ENCODE measurements around the gene PTK6. TPM values are rescaled to one million over a fixed set of nuclear protein-coding genes. Genes with fewer than 3 reads are reported as not detected.
A peak's percentile ranks its signal among the peaks of the same experiment; 100 is the strongest.

Gene PTK6
- total and polyA plus RNA-seq, 2 of the 13 experiments (the other 11 are each of a cell fraction or from before 2014, with no cell fraction given): 0.08 TPM; not detected in 1

GRCh38 chr20:63537525-63538203 is 488 bp upstream of the PTK6 start (continued):
- TF ChIP-seq PAXIP1 (CRISPR knock-in tag; conservative IDR thresholded peaks at IDR 0.05) (peak; percentile 67), MIER2 (CRISPR knock-in tag; IDR thresholded peaks at IDR 0.05) (peak; percentile 82), ARHGAP35 (CRISPR knock-in tag; IDR thresholded peaks at IDR 0.05; ENCODE audit: borderline replicate concordance) (peak; percentile 83; the same call in 1 of the 2 replicates), ARNTL (CRISPR knock-in tag; IDR thresholded peaks at IDR 0.05) (peak; percentile 64; the same call in 1 of the 2 replicates), TBL1XR1 (IDR thresholded peaks at IDR 0.05; ENCODE audit: borderline replicate concordance, low read length, partially characterized antibody) (peak; percentile 36), SMC3 (IDR thresholded peaks at IDR 0.05; ENCODE audit: low read length) (peak; percentile 74; the same call in 1 of the 2 replicates), TBX3 (IDR thresholded peaks at IDR 0.05; ENCODE audit: borderline replicate concordance) (peak; percentile 21; the same call in 1 of the 2 replicates), LCORL (IDR thresholded peaks at IDR 0.05) (peak; percentile 40; the same call in 1 of the 2 replicates), LCORL (CRISPR knock-in tag; IDR thresholded peaks at IDR 0.05) (peak; percentile 98), TERF1 (CRISPR knock-in tag; IDR thresholded peaks at IDR 0.05) (peak; percentile 45; the same call in 1 of the 2 replicates), SOX13 (IDR thresholded peaks at IDR 0.05) (no peak), SOX13 (CRISPR knock-in tag; conservative IDR thresholded peaks at IDR 0.05 in 1 of 2, IDR thresholded peaks at IDR 0.05 in 1 of 2) (peak in 1 of 2 experiments; percentile 50; a peak in 2 of 4 replicates), ATF7 (IDR thresholded peaks at IDR 0.05) (no peak), ATF7 (CRISPR knock-in tag; IDR thresholded peaks at IDR 0.05) (0 out of 2 replicates have a peak, but pooled peaks have one; percentile 15), MTA3 (CRISPR knock-in tag; IDR thresholded peaks at IDR 0.05) (no peak), TAF1 (CRISPR knock-in tag; IDR thresholded peaks at IDR 0.05) (peak; percentile 25; the same call in 1 of the 2 replicates), REPIN1 (CRISPR knock-in tag; IDR thresholded peaks at IDR 0.05; ENCODE audit: borderline replicate concordance, low read depth) (peak; percentile 97; the same call in 1 of the 2 replicates), ZNF572 (CRISPR knock-in tag; IDR thresholded peaks at IDR 0.05) (peak; percentile 79; the same call in 1 of the 2 replicates), ZSCAN9 (CRISPR knock-in tag; IDR thresholded peaks at IDR 0.05; ENCODE audit: borderline replicate concordance) (peak; percentile 71; the same call in 1 of the 2 replicates), ZBTB43 (CRISPR knock-in tag; conservative IDR thresholded peaks at IDR 0.05) (peak; percentile 88), MXD3 (CRISPR knock-in tag; IDR thresholded peaks at IDR 0.05) (peak; percentile 94), FOXC1 (CRISPR knock-in tag; IDR thresholded peaks at IDR 0.05; ENCODE audit: borderline replicate concordance) (peak; percentile 78; the same call in 1 of the 2 replicates), ZIK1 (CRISPR knock-in tag; IDR thresholded peaks at IDR 0.05; ENCODE audit: borderline replicate concordance, low read depth) (0 out of 2 replicates have a peak, but pooled peaks have one; percentile 79), POGZ (CRISPR knock-in tag; IDR thresholded peaks at IDR 0.05) (peak; percentile 55; the same call in 1 of the 2 replicates)

Measured in HepG2 (cell line).